GM12873 (cell line): ENCODE results near the gene SPDYE6.

ENCODE experiments used
- TF ChIP-seq, protein P1 (sequence below): IDR thresholded peaks from 2 replicates; pipeline ENCODE4 v1.5.1; 2012; ENCODE audit warnings: low read depth, mild to moderate bottlenecking, moderate library complexity, low read length, control low read depth; ENCODE audit not compliant: insufficient read depth; ENCODE audit errors: missing control alignments

SPDYE6 gene

DNA sequence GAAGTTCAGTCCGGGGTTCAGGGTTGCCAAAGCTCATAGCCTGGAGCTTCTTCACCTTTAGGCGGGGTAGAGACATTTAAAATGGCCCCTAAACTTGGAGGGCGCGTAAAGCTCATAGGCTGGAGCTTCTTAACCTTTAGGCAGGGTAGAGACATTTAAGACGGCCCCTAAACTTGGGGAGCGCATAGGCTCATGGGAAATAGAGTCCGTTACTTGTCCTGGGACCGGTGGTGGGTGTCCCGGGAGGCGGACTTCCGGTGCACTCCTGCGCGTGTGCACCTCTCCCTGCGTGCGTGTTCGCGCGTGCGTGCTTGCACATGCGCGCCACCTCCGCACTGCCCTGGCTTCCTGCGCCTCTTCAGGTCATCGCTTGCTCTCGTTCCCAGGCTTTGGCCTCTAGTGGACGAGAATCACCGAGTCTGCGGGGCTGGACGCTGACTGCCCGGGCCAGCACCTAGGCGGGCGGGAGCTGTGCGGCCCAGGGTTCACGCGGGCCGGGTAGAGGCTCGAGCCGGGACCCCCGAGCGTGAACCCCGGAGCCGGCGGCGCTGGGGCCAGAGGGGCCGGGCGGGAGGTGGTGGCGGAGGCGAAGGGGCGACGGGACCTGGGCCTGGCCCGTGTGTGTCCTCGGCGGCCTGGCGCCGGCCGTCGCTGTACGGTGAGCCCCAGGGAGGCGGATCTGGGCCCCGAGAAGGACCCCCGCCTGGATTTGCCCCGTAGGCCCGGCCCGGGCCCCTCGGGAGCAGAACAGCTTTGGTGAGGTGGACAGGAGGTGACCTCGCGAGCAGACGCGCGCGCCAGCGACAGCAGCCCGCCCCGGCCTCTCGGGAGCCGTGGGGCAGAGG is 7.5 kb upstream of the SPDYE6 start:
- TF ChIP-seq, protein P1, sequence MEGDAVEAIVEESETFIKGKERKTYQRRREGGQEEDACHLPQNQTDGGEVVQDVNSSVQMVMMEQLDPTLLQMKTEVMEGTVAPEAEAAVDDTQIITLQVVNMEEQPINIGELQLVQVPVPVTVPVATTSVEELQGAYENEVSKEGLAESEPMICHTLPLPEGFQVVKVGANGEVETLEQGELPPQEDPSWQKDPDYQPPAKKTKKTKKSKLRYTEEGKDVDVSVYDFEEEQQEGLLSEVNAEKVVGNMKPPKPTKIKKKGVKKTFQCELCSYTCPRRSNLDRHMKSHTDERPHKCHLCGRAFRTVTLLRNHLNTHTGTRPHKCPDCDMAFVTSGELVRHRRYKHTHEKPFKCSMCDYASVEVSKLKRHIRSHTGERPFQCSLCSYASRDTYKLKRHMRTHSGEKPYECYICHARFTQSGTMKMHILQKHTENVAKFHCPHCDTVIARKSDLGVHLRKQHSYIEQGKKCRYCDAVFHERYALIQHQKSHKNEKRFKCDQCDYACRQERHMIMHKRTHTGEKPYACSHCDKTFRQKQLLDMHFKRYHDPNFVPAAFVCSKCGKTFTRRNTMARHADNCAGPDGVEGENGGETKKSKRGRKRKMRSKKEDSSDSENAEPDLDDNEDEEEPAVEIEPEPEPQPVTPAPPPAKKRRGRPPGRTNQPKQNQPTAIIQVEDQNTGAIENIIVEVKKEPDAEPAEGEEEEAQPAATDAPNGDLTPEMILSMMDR = peak; percentile 29

DNA sequence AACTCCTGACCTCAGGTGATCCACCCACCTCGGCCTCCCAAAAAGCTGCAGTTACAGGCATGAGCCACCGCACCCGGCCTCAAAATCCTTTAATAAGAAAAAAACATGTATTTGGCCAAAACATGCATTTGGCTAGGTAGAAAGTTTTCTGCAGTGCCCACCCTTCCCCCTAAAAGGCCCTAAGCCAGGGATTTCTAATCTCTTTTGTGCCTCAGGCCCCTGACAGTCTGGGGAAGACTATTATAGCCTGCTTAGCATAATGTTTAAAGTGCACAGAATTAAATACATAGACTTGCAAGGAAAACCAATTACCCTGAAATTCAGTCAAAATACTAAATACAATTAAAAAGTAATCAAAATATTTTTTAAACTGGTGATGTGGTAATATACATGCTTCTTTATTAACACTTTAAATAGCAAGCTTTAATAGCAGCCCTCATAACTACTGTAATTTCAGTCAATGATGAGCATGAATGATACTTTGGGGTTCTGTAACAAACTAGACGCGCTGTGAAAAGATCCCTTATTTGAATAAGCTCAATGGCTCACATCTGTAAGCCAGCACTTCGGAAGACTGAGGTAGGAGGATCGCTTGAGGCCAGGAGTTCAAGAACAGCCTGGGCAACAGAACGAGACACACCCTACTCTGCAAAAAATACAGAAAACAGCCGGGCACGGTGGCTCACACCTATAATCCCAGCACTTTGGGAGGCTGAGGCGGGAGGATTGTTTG is 29.9 kb downstream of the SPDYE6 start:
- TF ChIP-seq, protein P1 = peak; percentile 6

DNA sequence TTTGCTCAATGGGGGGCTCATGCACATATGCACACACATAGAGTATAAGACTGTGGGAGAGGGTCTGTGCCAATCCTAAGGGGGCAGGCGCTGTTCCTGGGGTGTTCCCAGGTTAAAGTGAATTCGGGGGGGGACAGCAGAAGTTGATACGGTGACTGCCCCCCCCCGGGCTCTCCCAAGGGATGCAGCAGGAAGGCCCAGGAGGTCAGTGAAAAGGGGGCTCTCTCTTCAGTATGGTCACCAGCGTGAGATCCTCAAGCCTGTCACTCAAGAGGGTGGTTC is 32.4 kb downstream of the SPDYE6 start:
- TF ChIP-seq, protein P1 = no peak

DNA sequence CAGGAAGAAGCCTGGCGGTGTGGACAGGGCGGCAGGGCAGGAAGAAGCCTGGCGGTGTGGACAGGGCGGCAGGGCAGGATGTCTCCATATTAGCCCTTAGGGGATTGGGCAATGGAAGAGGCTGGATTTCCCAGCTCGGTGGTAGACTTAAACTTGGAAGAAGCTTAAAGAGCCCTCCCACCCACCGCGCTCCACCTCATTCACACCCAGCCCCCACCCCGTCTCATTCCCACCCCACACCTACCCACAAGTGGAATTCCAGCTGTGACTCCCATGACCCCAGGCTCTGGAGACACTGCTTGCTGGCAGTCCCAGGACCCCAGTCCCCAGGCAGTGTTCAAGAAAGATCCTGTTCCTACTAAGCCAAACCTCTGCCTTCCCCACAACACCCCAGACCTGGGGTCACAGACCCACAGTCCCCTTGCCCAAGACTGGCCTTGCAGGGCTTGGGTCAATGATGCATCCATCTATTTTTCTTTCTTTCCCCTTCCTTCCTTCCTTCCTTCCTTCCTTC is 34.0 kb downstream of the SPDYE6 start:
- TF ChIP-seq, protein P1 = no peak

DNA sequence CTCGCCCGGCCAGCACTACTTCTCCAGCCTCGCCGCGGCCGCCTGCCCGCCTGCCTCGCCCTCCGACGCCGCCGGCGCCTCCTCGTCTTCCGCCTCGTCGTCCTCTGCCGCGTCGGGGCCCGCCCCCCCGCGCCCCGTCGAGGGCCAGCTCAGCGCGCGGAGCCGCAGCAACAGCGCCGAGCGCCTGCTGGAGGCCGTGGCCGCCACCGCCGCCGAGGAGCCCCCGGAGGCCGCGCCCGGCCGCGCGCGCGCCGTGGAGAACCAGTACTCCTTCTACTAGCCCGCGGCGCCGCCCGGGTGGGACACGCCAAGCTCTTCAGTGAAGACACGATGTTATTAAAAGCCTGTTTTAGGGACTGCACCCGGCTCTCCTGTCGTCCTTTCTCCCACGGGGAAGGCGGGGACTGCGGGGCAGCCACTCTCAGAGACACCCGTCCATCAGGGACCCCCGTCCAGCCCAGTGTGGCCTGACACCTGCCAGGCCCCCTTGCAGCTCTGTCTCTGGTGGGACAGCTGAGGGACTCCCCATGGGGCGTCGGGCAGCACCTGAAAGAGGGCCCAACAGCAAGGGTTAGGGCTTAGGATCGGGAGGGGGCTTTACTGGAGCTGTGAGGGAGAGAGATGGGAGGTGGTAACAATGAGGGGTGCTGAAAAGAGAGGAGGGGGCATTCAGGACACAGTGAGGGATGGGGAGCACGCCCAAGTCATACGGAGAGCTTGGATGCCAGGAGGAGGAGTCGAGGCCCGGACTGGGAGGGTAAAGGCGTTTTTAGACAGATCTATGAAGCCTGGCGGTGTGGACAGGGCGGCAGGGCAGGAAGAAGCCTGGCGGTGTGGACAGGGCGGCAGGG is 34.7 kb downstream of the SPDYE6 start:
- TF ChIP-seq, protein P1 = no peak

DNA sequence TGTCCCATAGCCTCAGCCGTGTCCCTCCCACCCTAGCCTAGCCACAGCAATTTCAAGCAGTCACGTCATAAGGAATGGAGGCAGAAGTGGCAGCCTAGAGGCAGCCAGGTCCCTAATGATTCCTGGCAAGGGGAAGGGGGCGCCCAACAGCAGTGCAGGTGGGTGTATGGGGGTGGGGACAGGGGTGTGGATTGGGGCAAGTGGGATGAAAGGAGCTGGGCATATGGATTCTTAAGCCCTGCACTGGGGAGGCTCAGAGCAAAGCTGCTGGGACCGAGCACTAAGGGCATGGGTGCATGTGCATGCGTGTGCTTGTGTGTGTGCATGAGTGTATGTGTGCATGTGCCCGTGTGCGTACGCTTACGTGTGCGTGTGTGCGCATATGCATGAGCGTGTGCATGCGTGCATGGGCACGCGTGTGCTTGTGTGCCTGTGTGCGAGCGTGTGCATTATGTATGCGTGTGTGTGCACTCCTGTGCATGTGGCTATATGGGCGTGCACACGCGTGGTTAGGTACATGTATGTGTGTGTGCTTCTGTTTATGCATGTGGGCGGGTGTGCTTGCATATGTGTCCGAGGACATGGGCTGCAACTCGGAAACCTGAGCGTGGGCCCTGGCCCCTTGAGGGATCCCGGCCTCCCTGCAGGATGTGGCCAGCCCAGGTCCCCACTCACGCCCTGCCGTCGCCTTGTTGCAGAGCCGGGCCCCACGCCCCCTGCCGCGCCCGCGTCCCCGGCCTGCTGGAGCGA is 35.5 kb downstream of the SPDYE6 start:
- TF ChIP-seq, protein P1 = no peak
